GM12878 (cell line): ENCODE results near the gene OSBPL3. TPM values are rescaled to one million over a fixed set of nuclear protein-coding genes. Genes with fewer than 3 reads are reported as not detected.
A peak's percentile ranks its signal among the peaks of the same experiment; 100 is the strongest.

ENCODE experiments used
- ATF2 ChIP-seq: IDR thresholded peaks from 2 replicates; pipeline ENCODE4 v1.6.1; 2012; ENCODE audit warnings: low read length, inconsistent platforms
- ATF7 ChIP-seq: fragments of 450-650 bp; IDR thresholded peaks from 2 replicates; pipeline ENCODE4 v1.6.1; 2016; ENCODE audit warnings: low read depth, mild to moderate bottlenecking
- BCL3 ChIP-seq: IDR thresholded peaks from 2 replicates; pipeline ENCODE4 v1.6.1; 2011; ENCODE audit warnings: borderline replicate concordance, low read depth, mild to moderate bottlenecking, moderate library complexity, low read length; ENCODE audit not compliant: insufficient read depth, poor library complexity, severe bottlenecking
- BHLHE40 ChIP-seq, 2 experiments: fragments of 450-650 bp in 1 of 2; IDR thresholded peaks; 2 replicates each; pipeline ENCODE4 v1.6.1; 2011 to 2017; ENCODE audit warnings: low read depth in 2 of 2, borderline replicate concordance in 1 of 2, improper control_type of control experiment in 1 of 2, low read length in 1 of 2, mild to moderate bottlenecking in 1 of 2
- CBFB ChIP-seq: IDR thresholded peaks from 2 replicates; pipeline ENCODE4 v1.6.1; 2016; ENCODE audit warnings: antibody characterized with exemption, low read depth
- DPF2 ChIP-seq: fragments of 450-650 bp; IDR thresholded peaks from 2 replicates; pipeline ENCODE4 v1.6.1; 2017; ENCODE audit warnings: mild to moderate bottlenecking
- ETV6 ChIP-seq, 2 experiments: fragments of 450-650 bp in 1 of 2; IDR thresholded peaks in 1 of 2; conservative IDR thresholded peaks in 1 of 2; 2 replicates each; pipeline ENCODE4 v1.6.1; 2014; ENCODE audit warnings: antibody characterized with exemption in 1 of 2, borderline replicate concordance in 1 of 2, low read depth in 1 of 2, mild to moderate bottlenecking in 1 of 2, moderate library complexity in 1 of 2
- GATAD2B ChIP-seq: fragments of 450-650 bp; conservative IDR thresholded peaks from 2 replicates; pipeline ENCODE4 v1.6.1; 2017; ENCODE audit warnings: low read depth, mild to moderate bottlenecking, moderate library complexity
- IKZF1 ChIP-seq: fragments of 450-650 bp; conservative IDR thresholded peaks from 2 replicates; pipeline ENCODE4 v1.6.1; 2017; ENCODE audit warnings: antibody characterized with exemption, mild to moderate bottlenecking
- IKZF2 ChIP-seq, 2 experiments: fragments of 450-650 bp; IDR thresholded peaks; 2 replicates each; pipeline ENCODE4 v1.6.1; 2017; ENCODE audit warnings: mild to moderate bottlenecking in 2 of 2, moderate library complexity in 2 of 2
- JUNB ChIP-seq: IDR thresholded peaks from 2 replicates; pipeline ENCODE4 v1.6.1; 2016; ENCODE audit warnings: antibody characterized with exemption, mild to moderate bottlenecking
- KDM1A ChIP-seq: fragments of 200-600 bp; sonication (generic); IDR thresholded peaks from 2 replicates; pipeline ENCODE4 v1.6.1; 2016; ENCODE audit warnings: borderline replicate concordance
- MEF2B ChIP-seq: fragments of 450-650 bp; IDR thresholded peaks from 2 replicates; pipeline ENCODE4 v1.6.1; 2018; ENCODE audit warnings: mild to moderate bottlenecking, moderate library complexity; ENCODE audit not compliant: partially characterized antibody, poor library complexity, severe bottlenecking
- NFIC ChIP-seq: IDR thresholded peaks from 2 replicates; pipeline ENCODE4 v1.6.1; 2012; ENCODE audit warnings: low read depth, mild to moderate bottlenecking, inconsistent platforms, low read length, moderate library complexity
- POLR2AphosphoS5 ChIP-seq: IDR thresholded peaks from 2 replicates; pipeline ENCODE4 v1.6.1; 2011; ENCODE audit warnings: mild to moderate bottlenecking, low read length, inconsistent platforms
- PRDM15 ChIP-seq: fragments of 450-650 bp; formaldehyde crosslinking; IDR thresholded peaks from 2 replicates; pipeline ENCODE4 v1.4.0; 2020; ENCODE audit warnings: mild to moderate bottlenecking, moderate library complexity
- SMC3 ChIP-seq: IDR thresholded peaks from 2 replicates; pipeline ENCODE4 v1.6.1; 2011; ENCODE audit warnings: low read length, improper control_type of control experiment, borderline replicate concordance
- SP1 ChIP-seq: IDR thresholded peaks from one replicate; pipeline ENCODE4 v1.6.1; 2011; ENCODE audit warnings: low read depth, low read length
- SPI1 ChIP-seq: IDR thresholded peaks from 2 replicates; pipeline ENCODE4 v1.6.1; 2011; ENCODE audit warnings: low read depth, mild to moderate bottlenecking, low read length, moderate library complexity, borderline replicate concordance; ENCODE audit not compliant: insufficient read depth
- SUZ12 ChIP-seq: fragments of 200-600 bp; sonication (generic); IDR thresholded peaks from one replicate; pipeline ENCODE4 v1.6.1; 2018; ENCODE audit warnings: antibody characterized with exemption, mild to moderate bottlenecking; ENCODE audit not compliant: unreplicated experiment
- TAF1 ChIP-seq: IDR thresholded peaks from 2 replicates; pipeline ENCODE4 v1.6.1; 2011; ENCODE audit warnings: mild to moderate bottlenecking, low read depth, low read length, borderline replicate concordance
- TBL1XR1 ChIP-seq: IDR thresholded peaks from 2 replicates; pipeline ENCODE4 v1.6.1; 2012; ENCODE audit warnings: low read depth, low read length, improper control_type of control experiment
- ZNF217 ChIP-seq: fragments of 450-650 bp; IDR thresholded peaks from 2 replicates; pipeline ENCODE4 v1.6.1; 2017; ENCODE audit warnings: antibody characterized with exemption, mild to moderate bottlenecking
- ZNF24 ChIP-seq: fragments of 450-650 bp; IDR thresholded peaks from 2 replicates; pipeline ENCODE4 v1.6.1; 2017; ENCODE audit warnings: antibody characterized with exemption, mild to moderate bottlenecking
- ZNF384 ChIP-seq: IDR thresholded peaks from 2 replicates; pipeline ENCODE4 v1.6.1; 2012; ENCODE audit warnings: low read depth, mild to moderate bottlenecking, low read length, improper control_type of control experiment, borderline replicate concordance
- ZNF622 ChIP-seq: fragments of 450-650 bp; IDR thresholded peaks from 2 replicates; pipeline ENCODE4 v1.6.1; 2017; ENCODE audit warnings: mild to moderate bottlenecking, inconsistent platforms
- polyA plus RNA-seq, 11 experiments: library from polyadenylated mRNA; depleted of rRNA in 4 of 11; unstranded in 6 of 11; stranded (reverse) in 5 of 11; fragments of >200 nt; fragmentation: Nextera tagmentation in 4 of 11; fragmentation: Illumina TruSeq in 1 of 11; extraction: Ambion mirVana in 4 of 11; extraction: Trizol in 1 of 11; gene quantifications; 1 replicate in 1 of 11; 2 replicates in 10 of 11; pipeline versions ENCODE4 v1.2.1 to v1.2.3, GENCODE V29; 2011 to 2016; ENCODE audit warnings: inconsistent platforms in 2 of 11, missing spikeins in 2 of 11, low read depth in 1 of 11
- total RNA-seq, 4 experiments: library from RNA; depleted of rRNA in 3 of 4; stranded (reverse); fragments of >200 nt in 3 of 4; fragmentation: Illumina TruSeq in 1 of 4; extraction: Trizol in 1 of 4; gene quantifications; 2 replicates each; pipeline versions ENCODE4 v1.2.1 to v1.2.3, GENCODE V29; 2013 to 2021

Gene OSBPL3
- total and polyA plus RNA-seq, 10 of the 15 experiments (the other 5 are each of a cell fraction or from before 2014, with no cell fraction given), result 6.1 to 46.6 (median 27.0) TPM

GRCh38 chr7:24963218-24963617 lies 16.8 kb downstream of the OSBPL3 start (continued):
- TF ChIP-seq ATF2, result peak; percentile 70
- peak; percentile 95 for TF ChIP-seq IKZF1
- TF ChIP-seq BCL3, result peak; percentile 21
- TF ChIP-seq POLR2AphosphoS5, result peak; percentile 49; the same call in 1 of the 2 replicates
- peak; percentile 86 for TF ChIP-seq ZNF217
- TF ChIP-seq SPI1, result peak; percentile 80
- TF ChIP-seq ZNF384, result no peak
- TF ChIP-seq SUZ12, result no peak
- 0 out of 2 replicates have a peak, but pooled peaks have one; percentile 20 for TF ChIP-seq SMC3
- 0 out of 4 replicates have a peak, but pooled peaks of 1 of the 2 experiments have one; percentile 43 for TF ChIP-seq ETV6 (conservative IDR thresholded peaks at IDR 0.05 in 1 of 2, IDR thresholded peaks at IDR 0.05 in 1 of 2; ENCODE audit: borderline replicate concordance in 1 of 2, low read depth in 1 of 2)
- TF ChIP-seq ATF7, result peak; percentile 90
- TF ChIP-seq JUNB, result 0 out of 2 replicates have a peak, but pooled peaks have one; percentile 16
- TF ChIP-seq IKZF2 (IDR thresholded peaks at IDR 0.05), result peak; percentile 94 to 96
- TF ChIP-seq PRDM15 (CRISPR knock-in tag), result no peak
- peak; percentile 18 for TF ChIP-seq SP1
- TF ChIP-seq MEF2B, result peak; percentile 65
- TF ChIP-seq GATAD2B, result peak; percentile 80
- TF ChIP-seq CBFB, result peak; percentile 73; the same call in 1 of the 2 replicates
- TF ChIP-seq KDM1A, result no peak
- TF ChIP-seq ZNF622, result no peak
- peak; percentile 68 for TF ChIP-seq TBL1XR1
- no peak for TF ChIP-seq TAF1
- peak; percentile 21 to 73; a peak in 2 of 4 replicates for TF ChIP-seq BHLHE40 (IDR thresholded peaks at IDR 0.05; ENCODE audit: borderline replicate concordance in 1 of 2, low read depth in 2 of 2, low read length in 1 of 2)
- peak; percentile 75; the same call in 1 of the 2 replicates for TF ChIP-seq NFIC
- peak; percentile 92 for TF ChIP-seq DPF2
- 0 out of 2 replicates have a peak, but pooled peaks have one; percentile 50 for TF ChIP-seq ZNF24
